ENCODE results near the gene GRAPL.
"Not testable (repeated sequence)": the region's sequence is repeated elsewhere in the genome, so short reads cannot be mapped to it uniquely, and the experiment has no call there.

The GRAPL gene

GRCh38 chr17:19125289-19125688, 2.1 kb upstream of the GRAPL start:
- H3K4me1 ChIP-seq (ENCODE audit: insufficient read depth, low read length); H2AFZ ChIP-seq (ENCODE audit: low read depth, low read length); H3K36me3 ChIP-seq (ENCODE audit: insufficient read depth, low read length); H3K4me3 ChIP-seq (ENCODE audit: low read length); H3K9me3 ChIP-seq (ENCODE audit: low read length); H3K27me3 ChIP-seq (ENCODE audit: insufficient read depth, low read length): not testable (repeated sequence)

GRCh38 chr17:19129500-19129899, 2.1 kb downstream of the GRAPL start:
- not testable (repeated sequence) for H3K27me3 ChIP-seq (ENCODE audit: insufficient read depth, low read length); H2AFZ ChIP-seq (ENCODE audit: low read depth, low read length); H3K4me1 ChIP-seq (ENCODE audit: insufficient read depth, low read length); H3K9me3 ChIP-seq (ENCODE audit: low read length); H3K36me3 ChIP-seq (ENCODE audit: insufficient read depth, low read length); H3K4me3 ChIP-seq (ENCODE audit: low read length)

DNA sequence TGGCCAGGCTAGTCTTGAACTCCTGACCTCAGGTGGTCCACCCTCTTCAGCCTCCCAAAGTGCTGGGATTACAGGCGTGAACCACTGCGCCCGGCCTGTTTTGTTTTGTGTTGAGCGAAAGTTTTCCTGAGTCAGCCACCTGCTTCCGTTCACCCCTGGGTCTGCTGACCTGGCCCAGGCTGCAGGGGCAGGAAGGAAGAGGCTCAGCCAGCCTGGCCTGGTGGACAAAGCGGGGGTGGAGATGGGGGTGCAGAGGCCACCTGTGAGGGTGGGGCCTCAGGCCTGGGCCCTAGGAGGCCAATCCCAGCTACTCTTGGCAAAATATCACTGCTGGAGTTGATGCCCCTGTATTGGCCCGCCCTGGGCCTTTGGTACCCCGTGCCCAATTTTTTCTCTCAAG, 3.7 kb downstream of the GRAPL start:
- not testable (repeated sequence) for H3K27me3 ChIP-seq (ENCODE audit: insufficient read depth, low read length); H3K36me3 ChIP-seq (ENCODE audit: insufficient read depth, low read length); H3K4me3 ChIP-seq (ENCODE audit: low read length); H2AFZ ChIP-seq (ENCODE audit: low read depth, low read length); H3K9me3 ChIP-seq (ENCODE audit: low read length); H3K4me1 ChIP-seq (ENCODE audit: insufficient read depth, low read length)

DNA sequence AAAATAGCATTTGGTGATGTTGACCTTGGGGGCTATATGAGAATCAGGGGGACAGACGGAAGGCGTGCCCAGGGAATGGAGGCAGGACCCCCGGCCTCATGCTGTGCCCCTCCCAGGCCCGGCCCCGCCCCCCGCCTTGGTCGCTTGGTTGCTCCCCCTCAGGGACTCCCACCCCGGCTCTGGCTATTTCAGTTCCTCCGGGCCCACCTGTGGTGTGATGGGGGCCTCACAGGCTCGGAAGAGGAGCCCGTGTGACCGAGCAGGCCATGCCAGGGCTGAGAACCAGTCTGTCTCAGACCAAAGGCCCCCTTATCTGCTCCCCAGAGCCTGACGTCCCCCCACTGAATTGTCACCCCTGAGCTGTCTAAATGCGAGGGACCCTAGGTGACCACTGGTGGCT, 4.4 kb downstream of the GRAPL start:
- H3K36me3 ChIP-seq (ENCODE audit: insufficient read depth, low read length); H3K27me3 ChIP-seq (ENCODE audit: insufficient read depth, low read length); H3K4me1 ChIP-seq (ENCODE audit: insufficient read depth, low read length); H3K4me3 ChIP-seq (ENCODE audit: low read length); H2AFZ ChIP-seq (ENCODE audit: low read depth, low read length); H3K9me3 ChIP-seq (ENCODE audit: low read length): not testable (repeated sequence)

DNA sequence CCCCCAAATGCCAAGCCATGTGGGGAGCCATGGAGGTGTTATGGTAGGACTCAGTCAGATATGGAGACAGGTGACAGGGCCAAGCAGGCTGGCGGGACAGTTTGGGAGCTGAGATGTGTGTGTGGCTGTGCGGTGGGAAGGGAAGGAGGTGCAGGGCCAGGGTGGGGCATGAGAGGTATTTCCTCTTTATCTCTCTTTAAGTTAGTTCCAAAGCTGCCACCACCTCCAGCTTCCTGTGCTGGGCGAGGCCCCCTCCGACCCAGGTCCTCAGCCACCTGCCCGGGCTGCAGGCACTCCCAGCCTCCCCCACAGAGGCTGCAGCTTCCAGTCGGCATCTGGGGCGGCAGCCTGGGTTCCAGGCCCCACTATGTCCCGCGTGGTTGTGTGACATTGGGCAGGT, 6.4 kb downstream of the GRAPL start:
- H3K9me3 ChIP-seq (ENCODE audit: low read length); H3K27me3 ChIP-seq (ENCODE audit: insufficient read depth, low read length); H3K4me1 ChIP-seq (ENCODE audit: insufficient read depth, low read length); H3K4me3 ChIP-seq (ENCODE audit: low read length); H2AFZ ChIP-seq (ENCODE audit: low read depth, low read length); H3K36me3 ChIP-seq (ENCODE audit: insufficient read depth, low read length): not testable (repeated sequence)

GRCh38 chr17:19135391-19135790, 8.0 kb downstream of the GRAPL start:
- H3K27me3 ChIP-seq (ENCODE audit: insufficient read depth, low read length); H2AFZ ChIP-seq (ENCODE audit: low read depth, low read length); H3K4me3 ChIP-seq (ENCODE audit: low read length); H3K4me1 ChIP-seq (ENCODE audit: insufficient read depth, low read length); H3K9me3 ChIP-seq (ENCODE audit: low read length); H3K36me3 ChIP-seq (ENCODE audit: insufficient read depth, low read length): not testable (repeated sequence)

GRCh38 chr17:19136138-19136537, 8.7 kb downstream of the GRAPL start:
- H3K4me1 ChIP-seq (ENCODE audit: insufficient read depth, low read length); H3K9me3 ChIP-seq (ENCODE audit: low read length); H3K36me3 ChIP-seq (ENCODE audit: insufficient read depth, low read length); H3K27me3 ChIP-seq (ENCODE audit: insufficient read depth, low read length); H3K4me3 ChIP-seq (ENCODE audit: low read length); H2AFZ ChIP-seq (ENCODE audit: low read depth, low read length): not testable (repeated sequence)

- not testable (repeated sequence) for H3K4me1 ChIP-seq (ENCODE audit: insufficient read depth, low read length); H3K9me3 ChIP-seq (ENCODE audit: low read length); H2AFZ ChIP-seq (ENCODE audit: low read depth, low read length); H3K27me3 ChIP-seq (ENCODE audit: insufficient read depth, low read length); H3K4me3 ChIP-seq (ENCODE audit: low read length); H3K36me3 ChIP-seq (ENCODE audit: insufficient read depth, low read length)
Observed at GRCh38 chr17:19136605-19137004, 9.2 kb downstream of the GRAPL start.

DNA sequence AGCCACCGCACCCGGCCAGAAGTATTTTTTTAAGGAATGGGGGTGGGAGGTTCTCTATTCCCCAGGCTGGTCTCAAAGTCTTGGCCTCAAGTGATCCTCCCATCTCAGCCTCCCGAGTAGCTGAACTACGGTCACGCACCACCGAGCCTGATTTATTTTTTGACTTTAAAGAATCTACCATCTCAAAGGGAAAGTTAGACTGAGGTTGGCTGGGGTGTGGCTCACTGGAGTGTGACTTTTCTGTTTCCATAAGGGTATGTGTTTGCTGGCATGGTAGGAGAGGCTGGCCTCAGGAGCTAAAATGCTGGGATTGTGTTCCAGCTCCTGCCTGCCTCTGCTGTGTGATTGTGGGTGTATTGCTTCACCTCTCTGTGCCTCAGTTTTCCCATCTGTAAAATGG, 10.6 kb downstream of the GRAPL start:
- H3K9me3 ChIP-seq (ENCODE audit: low read length); H3K36me3 ChIP-seq (ENCODE audit: insufficient read depth, low read length); H3K27me3 ChIP-seq (ENCODE audit: insufficient read depth, low read length); H3K4me3 ChIP-seq (ENCODE audit: low read length); H2AFZ ChIP-seq (ENCODE audit: low read depth, low read length); H3K4me1 ChIP-seq (ENCODE audit: insufficient read depth, low read length): not testable (repeated sequence)

DNA sequence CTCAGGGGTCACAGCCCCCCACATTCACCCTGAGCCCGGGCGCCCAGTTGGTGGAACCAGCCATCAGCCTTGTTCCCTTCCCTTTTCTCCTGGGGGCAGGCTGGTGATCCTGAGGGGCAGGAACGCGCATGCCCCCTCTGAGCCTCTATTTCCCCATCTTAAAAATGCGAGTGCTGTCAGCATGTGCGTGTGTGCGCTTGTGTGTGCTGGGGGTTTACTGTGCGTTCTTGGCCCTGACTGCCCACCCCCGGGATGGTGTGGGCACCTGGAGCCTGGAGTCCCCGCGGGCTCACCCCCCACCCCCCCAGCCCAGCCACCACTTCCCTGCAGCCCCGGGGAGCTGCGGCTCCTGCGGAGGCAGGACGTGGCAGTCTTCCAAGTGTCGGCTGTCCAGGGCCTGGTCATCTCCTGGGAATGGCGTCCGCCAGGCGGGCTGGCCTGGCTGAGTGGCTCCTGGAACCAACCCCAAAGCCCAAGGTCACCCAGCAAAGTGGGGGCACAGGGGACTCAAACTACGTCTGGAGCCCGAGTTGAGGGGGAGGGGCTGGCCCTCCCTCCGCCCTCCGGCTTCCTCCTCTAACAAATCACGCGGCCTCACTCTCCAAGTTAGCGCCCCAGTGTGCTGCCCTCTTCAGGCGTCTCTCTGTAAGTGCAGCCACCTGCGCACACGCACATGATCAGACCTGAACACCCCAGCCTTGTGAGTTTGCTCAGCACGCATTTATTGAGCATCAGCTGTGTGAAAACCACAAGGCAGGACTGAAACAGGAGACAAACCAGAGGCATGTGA, 14.2 kb downstream of the GRAPL start:
- H3K4me1 ChIP-seq (ENCODE audit: insufficient read depth, low read length); H3K27me3 ChIP-seq (ENCODE audit: insufficient read depth, low read length); H3K9me3 ChIP-seq (ENCODE audit: low read length); H3K4me3 ChIP-seq (ENCODE audit: low read length); H2AFZ ChIP-seq (ENCODE audit: low read depth, low read length); H3K36me3 ChIP-seq (ENCODE audit: insufficient read depth, low read length): not testable (repeated sequence)

DNA sequence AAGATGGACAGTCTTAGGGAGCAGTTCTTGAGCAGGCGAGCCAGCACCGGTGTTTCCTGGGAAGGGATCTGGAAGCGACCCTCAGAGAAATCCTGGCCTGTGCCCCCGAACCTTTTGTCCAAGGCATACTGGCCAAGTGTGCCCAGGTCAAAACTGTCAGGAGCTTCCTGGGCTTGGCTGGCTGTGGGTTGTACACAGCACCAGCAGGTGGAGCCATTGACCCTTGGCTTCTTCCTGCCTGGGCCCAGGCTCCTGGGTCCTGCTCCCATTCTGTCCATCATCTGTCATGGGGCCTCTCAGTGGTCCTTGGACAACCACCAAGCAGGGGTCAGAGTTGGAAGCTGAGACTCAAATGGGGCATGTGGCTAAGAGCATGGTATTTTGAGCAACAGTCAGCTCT, 15.0 kb downstream of the GRAPL start:
- not testable (repeated sequence) for H3K36me3 ChIP-seq (ENCODE audit: insufficient read depth, low read length); H3K27me3 ChIP-seq (ENCODE audit: insufficient read depth, low read length); H3K4me3 ChIP-seq (ENCODE audit: low read length); H2AFZ ChIP-seq (ENCODE audit: low read depth, low read length); H3K4me1 ChIP-seq (ENCODE audit: insufficient read depth, low read length); H3K9me3 ChIP-seq (ENCODE audit: low read length)

GRCh38 chr17:19143097-19143777, 15.8 kb downstream of the GRAPL start:
- not testable (repeated sequence) for H3K4me3 ChIP-seq (ENCODE audit: low read length); H3K36me3 ChIP-seq (ENCODE audit: insufficient read depth, low read length)

DNA sequence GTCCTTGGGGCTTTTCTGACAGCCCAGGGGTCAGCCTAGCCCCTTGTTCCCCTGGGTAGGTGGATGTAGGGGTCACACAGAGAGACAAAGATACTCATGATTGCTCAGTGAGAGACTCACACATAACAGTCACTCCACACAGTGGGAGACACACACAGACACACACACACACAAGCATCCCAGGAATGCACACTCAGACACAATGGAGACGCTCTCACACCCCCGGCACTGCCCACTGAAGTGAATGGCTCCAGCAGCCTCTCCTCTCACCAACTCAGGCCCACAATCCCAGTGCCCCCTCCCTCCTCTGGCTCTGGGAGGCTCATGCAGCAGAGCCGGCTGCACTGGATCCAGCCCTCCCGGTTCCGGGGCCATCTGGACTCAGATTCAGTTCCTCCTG, 17.0 kb downstream of the GRAPL start:
- H3K4me1 ChIP-seq (ENCODE audit: insufficient read depth, low read length); H3K36me3 ChIP-seq (ENCODE audit: insufficient read depth, low read length); H2AFZ ChIP-seq (ENCODE audit: low read depth, low read length); H3K4me3 ChIP-seq (ENCODE audit: low read length); H3K27me3 ChIP-seq (ENCODE audit: insufficient read depth, low read length); H3K9me3 ChIP-seq (ENCODE audit: low read length): not testable (repeated sequence)

More at GRCh38 chr17:19143097-19143777, 15.8 kb downstream of the GRAPL start:
- not testable (repeated sequence) for H2AFZ ChIP-seq (ENCODE audit: low read depth, low read length); H3K9me3 ChIP-seq (ENCODE audit: low read length); H3K27me3 ChIP-seq (ENCODE audit: insufficient read depth, low read length); H3K4me1 ChIP-seq (ENCODE audit: insufficient read depth, low read length)

- H3K4me1 ChIP-seq (ENCODE audit: insufficient read depth, low read length); H2AFZ ChIP-seq (ENCODE audit: low read depth, low read length); H3K4me3 ChIP-seq (ENCODE audit: low read length); H3K9me3 ChIP-seq (ENCODE audit: low read length); H3K27me3 ChIP-seq (ENCODE audit: insufficient read depth, low read length); H3K36me3 ChIP-seq (ENCODE audit: insufficient read depth, low read length): not testable (repeated sequence)
Observed at GRCh38 chr17:19145471-19145870, 18.1 kb downstream of the GRAPL start.
